HG02870 (cell line): ENCODE data around the gene RFX8.
"Not testable (repeated sequence)": the region's sequence is repeated elsewhere in the genome, so short reads cannot be mapped to it uniquely, and the experiment has no call there.

Experiments
- ATAC-seq: cut with Tn5 transposase; IDR thresholded peaks from one replicate; pipeline ENCODE4 v1.9.1; 2021; ENCODE audit warnings: mild to moderate bottlenecking, moderate library complexity; ENCODE audit not compliant: unreplicated experiment

The RFX8 gene

DNA sequence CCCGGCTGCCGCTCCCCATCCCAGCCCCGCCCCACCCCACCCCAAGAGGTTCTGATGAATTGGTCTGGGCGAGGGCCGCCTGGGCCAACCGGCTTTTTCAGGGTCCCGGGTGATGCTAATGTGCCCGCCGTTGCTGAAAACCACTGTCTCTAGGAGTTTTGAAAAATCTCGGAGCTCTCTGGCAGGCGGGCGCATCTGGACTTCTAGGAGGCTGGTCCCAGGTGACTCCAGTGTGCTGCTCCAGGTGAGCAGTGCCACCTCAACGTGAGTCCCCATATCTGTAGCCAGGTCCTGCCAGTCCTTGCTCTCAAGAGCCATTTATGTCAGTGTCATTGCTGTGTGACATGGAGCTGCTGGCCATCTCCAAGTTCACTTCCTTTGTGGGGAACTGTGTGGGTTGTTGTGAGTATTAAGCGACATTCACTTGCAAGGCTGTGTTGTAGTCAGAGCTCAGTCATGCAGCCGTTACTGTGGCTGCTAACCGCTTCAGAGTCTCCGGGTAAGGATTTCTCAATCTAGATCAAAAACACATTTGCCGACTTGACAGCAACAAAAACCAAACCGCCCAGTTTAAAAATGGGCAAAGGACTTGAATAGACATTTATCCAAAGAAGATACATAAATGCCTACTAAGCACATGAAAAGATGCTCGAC is at the start of gene RFX8:
Gene RFX8, minus strand, starts transcription at position 382 of the 654 bp plus-strand sequence. CDS start 8,264 bp downstream, outside the sequence.
- ATAC-seq = no peak

DNA sequence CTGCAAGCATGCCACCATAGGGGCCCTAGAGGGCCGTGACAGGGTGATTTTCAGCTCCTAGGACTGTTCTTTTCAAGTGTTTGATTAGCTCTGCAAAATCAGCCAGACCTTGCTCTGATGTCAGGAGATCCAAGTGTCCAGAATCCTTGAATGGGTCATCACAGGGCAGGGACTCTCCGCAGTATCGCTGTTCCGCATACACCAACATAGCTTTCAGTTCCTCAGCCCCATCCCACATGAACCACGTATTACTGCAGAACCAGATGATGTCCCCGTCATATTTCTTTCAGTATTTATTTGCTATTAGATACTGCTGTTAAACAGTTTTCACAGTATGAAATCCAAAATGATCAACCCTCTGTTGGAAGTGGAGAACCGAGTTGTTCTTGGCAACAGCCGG is 46.6 kb upstream of the RFX8 start:
- ATAC-seq = no peak

DNA sequence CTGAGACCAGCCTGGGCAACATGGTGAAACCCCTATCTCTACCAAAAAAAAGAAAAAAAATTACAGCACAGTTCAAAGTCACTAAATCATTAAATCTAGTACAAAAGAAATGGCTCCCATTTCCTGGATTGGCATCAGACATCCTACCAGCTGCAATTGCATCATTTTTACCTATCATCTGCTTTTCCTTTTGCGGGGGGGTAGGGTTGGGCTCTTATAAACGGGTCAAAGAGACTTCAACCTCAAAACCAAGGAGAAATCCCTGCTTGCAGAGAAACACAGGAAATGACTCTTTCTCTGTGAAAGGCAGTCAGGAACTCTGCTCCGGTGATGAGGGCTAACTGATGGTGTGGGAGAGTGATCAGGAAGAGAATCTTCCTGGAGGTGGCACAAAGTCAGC is 45.3 kb upstream of the RFX8 start:
- ATAC-seq = no peak

DNA sequence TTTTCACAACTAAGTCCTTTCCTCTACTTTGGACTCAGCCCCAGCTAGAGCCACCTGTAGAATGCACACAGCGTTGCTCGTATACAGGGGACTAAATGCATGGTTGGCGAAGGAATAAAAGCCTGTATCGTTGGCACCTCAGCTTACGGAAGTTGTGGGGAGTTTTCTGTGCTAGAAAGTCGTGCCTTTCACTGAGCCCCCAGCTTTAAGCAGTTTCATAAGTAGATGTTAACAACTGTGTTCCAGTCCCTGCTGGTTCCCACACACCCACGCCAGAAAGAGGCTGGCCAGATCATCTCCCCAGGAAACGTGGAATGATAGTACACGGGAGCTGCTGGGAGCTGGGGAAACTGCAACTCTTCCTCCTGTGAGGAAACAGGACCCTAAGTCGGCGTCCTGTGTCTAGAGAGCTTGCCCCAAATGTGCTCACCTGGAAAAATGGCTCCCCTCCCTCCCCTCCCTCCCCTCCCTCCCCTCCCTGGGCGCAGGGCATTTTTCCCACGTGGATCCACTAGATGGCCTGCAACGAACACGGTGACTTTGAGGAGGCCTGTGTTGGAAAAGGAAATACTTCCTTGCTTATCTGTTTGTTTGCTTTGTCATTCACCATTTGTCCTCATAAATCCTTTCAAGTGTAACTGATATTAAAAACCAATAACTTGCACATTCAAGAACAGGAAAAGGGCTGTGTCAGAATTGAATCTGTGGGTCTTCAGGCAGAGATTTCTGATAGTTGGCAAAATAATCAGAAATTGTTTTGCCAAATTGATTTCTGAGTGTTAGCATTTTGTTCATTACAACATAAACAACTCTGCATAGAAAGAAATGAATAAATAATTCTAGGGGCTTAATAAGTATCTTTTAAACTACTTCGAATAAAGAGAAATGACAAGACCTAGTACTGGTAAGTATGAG is 43.9 kb upstream of the RFX8 start:
- ATAC-seq = no peak

DNA sequence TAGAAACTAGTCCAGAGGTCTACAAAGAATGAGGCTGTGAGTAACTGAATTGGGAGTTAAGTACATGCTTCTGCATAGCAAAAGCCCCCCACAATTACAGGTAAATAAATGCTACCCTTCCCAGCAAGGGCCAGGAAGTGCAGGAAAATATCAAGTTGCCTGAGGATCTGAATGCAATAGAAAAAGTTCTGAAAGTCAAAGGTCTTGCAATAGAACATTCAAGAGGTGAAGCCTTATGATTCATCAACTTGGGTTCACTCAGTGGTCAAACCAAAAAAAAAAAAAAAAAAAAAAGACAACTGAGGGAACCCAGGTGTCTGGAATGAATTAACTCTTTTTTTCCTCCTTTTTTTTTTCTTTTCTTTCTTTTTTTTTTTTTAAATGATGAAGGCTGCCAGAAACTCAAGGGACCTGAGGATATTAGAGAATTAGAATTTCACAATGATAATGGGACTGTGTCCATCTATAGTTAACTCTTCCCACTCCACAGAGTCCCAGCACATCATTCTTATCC is 42.9 kb upstream of the RFX8 start:
- ATAC-seq = no peak

DNA sequence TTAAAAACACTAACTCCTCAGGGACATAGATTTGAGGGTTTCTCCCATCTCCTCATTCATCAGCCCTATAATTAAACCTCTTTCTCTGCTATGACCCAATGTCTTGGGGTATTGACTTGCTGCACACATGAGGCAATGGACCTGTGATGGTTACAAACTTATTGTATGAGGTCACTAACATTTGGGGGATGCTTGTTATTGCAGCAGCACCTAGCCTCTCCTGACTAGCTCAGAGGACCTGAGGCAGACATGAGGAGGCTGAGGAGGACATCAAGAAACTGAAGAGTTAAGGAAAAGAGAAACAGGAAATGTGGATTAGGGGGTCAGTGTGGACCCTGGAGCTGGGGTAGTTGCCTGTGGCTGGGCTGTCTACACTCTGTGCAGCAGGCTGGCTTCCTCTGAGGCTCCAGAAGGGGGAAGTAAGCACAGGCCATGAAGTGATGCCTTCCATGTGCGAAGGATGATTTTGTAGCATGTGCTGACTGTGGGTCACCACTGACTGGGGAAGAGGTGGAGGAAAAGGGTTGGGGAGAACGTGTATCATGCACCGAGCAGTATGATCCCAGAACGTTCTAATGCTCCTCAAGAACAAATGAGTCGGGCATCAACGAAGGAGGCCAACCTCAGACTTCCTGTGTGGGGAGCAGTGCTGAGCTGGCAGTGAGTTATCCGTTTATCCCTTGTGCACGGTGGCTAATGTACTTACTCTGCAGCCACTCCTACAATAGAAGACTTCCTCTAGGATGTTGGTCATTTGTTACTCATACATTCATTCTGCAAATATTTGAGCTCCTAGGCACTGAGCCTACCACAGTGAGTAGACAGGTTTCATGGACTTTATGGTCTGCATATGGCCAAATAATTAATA is 42.1 kb upstream of the RFX8 start:
- ATAC-seq = no peak

DNA sequence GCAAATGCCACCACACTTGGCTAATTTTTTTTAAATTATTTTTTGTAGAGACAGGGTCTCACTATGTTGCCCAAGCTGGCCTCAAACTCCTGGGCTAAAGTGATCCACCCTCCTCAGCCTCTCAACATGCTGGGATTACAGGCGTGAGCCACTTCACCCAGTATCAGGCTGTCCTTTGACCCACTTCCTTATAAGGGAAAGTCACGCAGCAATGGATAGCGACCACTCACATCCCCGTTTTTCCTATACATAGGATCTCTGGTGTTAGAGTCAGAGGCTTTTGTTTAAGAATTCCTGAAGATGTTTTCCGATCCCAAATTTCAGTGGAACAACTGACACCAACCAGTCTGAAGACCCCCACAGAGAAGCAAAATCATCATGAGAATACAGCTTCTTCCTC is 41.4 kb upstream of the RFX8 start:
- no peak for ATAC-seq

DNA sequence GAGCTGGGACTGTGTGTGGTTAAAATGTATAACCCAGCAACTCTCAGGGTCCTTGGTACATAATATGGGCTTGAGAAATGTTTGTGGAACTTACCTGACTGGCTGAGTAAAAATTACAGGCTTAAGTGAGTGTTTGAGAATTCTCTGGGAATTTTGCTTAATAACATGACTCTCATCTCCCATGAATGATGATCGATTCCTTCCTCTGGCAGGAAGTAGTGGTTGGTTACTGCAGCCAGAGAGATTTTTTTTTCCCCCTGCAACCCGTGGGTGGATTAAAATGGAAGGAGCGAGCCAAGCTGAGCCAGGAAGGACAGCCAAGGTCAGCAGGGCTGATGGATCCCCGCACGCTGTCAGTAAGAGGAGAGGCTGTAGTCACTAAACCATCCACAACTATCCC is 40.6 kb upstream of the RFX8 start:
- ATAC-seq = no peak

DNA sequence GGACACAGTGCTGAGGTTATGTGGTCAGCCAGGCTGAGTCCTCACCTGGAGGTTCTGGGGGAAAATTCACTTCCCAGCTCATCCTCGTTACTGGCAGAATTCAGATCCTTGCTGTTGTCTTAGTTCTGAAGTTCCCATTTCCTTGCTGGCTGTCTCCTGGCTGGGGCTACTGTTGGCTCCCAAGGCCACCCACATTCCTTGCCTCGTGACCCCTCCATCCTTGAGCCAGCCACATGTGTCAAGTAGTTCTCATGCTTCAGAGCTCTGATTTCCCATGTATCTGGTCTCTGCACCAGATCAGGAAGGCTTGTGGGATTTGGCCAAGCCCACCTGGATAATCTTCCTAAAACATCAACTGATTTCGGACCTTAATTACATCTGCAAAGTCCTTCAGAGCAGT is 38.1 kb upstream of the RFX8 start:
- no peak for ATAC-seq

DNA sequence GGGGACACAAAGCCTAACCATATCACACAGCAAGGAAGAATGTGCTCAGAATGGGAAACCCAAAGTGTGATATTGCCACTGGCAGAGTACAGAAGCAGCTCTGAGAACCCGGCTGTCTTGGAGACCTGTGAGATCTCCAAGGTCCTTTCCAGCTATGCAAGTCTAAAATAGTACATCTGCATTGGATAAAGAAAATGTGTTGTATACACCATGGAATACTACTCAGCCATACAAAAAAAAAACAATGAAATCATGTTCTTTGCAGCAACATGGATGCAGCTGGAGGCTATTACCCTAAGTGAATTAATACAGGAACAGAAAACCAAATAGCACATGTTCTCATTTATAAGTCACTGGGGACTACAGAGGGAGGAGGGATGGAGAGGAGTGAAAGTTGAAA is 36.5 kb upstream of the RFX8 start:
- no peak for ATAC-seq

DNA sequence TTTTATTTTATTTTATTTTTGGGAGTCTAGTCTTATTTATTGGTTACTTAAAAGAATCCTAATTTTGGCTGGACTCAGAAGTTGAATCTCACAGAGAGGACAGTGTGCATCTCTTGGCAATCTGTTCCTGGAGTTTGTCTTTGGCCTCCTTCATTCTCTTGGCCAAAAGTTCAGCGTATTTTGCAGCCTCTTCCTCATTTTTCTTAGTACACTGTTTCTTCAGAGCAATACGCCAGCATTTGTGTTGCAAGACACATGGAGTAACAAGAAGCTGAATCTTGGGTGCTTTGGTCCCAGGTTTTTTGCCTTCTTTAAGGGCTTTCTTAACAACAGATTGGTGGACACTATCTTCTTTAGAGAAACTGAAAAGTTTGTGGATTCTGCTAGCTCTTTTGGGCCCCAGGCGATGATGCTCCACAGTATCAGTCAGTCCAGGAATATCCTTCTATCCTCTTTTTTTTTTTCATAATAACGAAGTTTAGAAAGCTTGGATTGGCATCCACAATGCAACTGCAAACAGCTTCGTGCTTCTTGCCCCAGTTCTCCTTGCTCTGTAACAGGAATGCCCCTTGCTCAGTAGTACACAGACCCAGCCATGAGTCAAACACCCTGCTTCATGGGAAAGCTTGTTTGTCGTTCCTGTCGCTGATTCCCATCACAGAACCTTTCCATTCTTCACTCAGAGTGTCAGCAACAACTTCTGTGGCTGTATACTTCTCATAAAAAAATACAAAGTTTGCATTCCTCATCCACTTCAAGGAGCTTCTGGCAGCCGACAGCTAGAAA is 34.8 kb upstream of the RFX8 start:
- no peak for ATAC-seq

DNA sequence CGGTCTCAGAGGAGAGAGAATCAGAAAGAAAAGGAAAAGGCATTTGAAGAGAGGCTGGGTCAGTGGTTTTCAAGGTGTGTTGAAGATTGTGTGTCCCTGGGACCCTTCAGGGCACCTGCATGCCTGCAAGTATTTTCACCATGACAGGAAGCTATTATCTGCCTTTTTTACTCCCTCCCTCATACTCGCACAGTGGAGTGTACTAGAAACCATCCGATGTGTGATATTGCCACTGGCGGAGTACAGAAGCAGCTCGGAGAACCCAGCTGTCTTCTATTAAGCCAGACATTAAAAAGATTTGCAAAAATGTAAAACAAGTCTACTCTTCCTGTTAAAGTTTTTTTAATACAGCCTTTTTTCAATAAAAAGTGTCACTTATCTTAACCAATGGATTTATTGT is 33.7 kb upstream of the RFX8 start:
- ATAC-seq = no peak

DNA sequence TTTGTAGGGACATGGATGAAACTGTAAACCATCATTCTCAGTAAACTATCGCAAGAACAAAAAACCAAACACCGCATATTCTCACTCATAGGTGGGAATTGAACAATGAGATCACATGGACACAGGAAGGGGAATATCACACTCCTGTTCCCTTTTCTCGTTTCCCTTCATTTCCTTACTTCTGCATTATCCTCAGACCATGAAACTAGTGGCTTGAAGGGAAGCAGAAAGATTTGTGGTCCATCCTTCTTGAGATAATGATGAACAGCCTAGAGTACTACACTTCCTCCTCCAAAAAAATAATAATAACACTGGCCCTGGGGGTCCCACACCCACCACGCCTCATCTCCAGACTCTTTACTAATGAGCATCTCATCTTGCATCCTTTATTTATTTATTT is 30.4 kb upstream of the RFX8 start:
- ATAC-seq = not testable (repeated sequence)

DNA sequence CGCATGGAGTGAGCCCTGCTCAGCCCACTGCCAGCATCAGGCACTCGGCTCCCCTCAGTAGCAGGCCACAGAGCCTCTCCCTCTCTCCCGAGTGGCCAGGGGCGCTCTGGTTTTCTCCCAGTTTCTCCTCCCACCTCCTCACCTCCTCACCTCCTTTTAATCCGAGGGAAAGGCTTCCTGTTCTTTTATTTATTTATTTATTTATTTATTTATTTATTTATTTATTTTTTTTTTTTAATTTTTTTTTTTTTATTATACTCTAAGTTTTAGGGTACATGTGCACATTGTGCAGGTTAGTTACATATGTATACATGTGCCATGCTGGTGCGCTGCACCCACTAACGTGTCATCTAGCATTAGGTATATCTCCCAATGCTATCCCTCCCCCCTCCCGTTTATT is 29.8 kb upstream of the RFX8 start:
- not testable (repeated sequence) for ATAC-seq

DNA sequence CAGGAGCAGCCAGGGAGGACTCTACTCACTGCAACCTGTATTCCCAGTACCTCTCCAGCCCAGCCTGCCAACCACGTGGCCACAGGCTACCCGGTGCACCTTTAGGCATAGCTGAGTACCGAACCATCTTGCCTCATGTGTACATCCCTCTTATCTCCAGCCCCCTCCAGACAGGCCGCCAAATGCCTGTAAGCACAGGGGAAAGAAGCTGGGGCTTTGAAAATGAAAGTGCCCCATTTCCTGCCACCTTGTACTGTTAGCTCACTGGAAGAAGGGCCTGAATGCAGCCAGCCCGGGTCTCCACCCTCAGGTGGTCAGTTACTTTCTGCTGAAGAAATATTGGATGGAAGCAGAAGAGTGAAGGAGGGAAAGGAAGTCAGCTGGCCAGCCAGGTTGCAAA is 27.2 kb upstream of the RFX8 start:
- no peak for ATAC-seq

DNA sequence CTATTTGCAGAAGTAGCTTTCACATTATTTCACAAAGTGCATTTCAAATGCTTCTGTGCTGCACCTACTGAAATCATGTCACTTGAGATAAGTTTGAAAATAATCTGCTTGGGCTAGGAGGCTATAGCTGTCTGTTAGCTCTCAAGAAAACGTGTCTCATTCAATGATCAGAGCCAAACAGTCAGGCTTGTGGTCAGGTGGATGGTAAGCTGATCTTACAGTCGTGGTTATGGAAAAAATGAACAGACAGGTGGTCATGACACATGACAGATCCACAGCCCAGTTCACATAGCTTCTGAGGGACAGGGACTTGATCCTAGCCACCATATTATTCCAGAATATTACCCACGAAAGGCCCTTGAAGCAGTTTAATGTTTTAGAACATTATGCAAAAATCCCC is 26.5 kb upstream of the RFX8 start:
- ATAC-seq = no peak

DNA sequence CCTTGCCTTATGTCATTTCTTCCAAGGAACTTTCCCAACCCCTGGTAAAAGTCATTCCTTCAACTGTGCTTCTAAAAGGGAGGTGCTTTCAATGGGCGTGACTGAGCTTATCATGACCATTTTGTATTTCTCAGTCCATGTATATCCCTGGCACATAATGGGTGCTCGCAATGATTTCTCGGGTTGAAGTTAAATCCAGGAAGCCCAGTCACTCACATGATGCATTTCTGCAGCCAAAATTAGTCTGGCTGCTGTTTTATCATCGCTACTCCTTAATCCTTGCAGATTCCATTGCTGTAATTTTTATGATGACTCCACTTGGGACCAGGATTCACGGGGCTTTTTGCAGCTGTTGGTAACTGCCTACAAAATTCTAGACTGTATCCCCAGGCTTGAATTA is 25.9 kb upstream of the RFX8 start:
- no peak for ATAC-seq

DNA sequence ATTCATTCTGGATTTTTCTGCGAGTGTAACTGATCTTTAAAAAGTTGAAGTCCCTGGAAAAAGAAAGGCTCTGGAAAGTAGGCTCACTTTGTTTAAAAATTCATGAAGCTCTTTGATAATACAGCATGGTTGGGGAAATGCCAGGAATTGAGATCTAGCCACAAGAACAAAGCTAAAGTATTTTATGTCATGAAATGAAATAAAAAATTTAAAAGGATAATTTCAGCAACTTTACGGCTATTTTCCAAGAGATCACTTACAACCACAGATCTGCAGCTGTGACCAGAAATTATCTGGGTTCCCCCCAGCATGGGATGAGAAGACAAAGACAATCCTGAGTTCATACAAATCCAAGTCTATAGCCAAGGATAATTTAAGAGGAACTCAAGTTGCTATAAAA is 25.3 kb upstream of the RFX8 start:
- no peak for ATAC-seq

DNA sequence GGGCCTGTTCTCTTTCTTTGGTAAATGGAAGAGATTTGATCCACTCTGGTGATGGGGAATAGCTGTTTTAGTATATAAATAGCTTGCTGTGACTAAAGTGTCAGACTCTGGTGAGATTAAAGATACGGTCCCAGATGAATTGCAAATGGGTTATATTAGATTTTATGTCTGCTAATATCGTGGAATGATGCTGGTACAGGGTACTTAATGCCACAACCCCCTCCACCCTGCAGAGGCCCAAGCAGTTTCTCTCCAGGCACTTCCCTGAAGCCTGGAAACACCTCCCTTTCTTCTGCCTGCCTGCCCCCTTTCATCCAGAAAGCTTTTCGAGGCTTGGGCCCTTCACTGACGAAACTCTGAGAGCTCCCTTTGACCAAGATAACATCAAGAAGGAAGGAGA is 21.4 kb upstream of the RFX8 start:
- ATAC-seq = no peak

DNA sequence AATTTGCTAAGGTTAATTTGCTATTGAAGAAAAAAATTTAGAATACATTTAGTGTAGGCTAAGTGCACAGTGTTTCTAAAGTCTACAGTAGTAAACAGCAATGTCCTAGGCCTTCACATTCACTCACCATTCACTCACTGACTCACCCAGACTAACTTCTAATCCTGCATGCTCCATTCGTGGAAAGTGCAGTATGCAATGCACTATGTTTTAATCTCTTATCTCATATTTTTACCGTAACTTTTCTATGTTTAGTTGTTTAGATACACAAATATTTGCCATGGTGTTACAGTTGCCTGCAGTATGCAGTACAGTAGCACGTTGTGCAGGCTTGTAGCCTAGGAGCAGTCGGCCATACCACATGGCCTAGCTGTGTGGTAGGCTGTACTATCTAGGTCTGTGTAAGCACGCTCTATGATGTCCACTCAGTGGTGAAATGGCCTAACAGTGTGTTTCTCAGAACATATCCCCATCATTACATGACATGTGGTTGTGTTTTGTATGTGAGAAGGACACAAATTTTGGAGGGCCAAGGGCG is 18.1 kb upstream of the RFX8 start:
- no peak for ATAC-seq
